ENCODE measurements around the gene SNRPB. TPM values are rescaled to one million over a fixed set of nuclear protein-coding genes. Genes with fewer than 3 reads are reported as not detected.

Gene SNRPB
- total and polyA plus RNA-seq, 2 of the 13 experiments (the other 11 are each of a cell fraction or from before 2014, with no cell fraction given): 473 to 844 TPM

DNA sequence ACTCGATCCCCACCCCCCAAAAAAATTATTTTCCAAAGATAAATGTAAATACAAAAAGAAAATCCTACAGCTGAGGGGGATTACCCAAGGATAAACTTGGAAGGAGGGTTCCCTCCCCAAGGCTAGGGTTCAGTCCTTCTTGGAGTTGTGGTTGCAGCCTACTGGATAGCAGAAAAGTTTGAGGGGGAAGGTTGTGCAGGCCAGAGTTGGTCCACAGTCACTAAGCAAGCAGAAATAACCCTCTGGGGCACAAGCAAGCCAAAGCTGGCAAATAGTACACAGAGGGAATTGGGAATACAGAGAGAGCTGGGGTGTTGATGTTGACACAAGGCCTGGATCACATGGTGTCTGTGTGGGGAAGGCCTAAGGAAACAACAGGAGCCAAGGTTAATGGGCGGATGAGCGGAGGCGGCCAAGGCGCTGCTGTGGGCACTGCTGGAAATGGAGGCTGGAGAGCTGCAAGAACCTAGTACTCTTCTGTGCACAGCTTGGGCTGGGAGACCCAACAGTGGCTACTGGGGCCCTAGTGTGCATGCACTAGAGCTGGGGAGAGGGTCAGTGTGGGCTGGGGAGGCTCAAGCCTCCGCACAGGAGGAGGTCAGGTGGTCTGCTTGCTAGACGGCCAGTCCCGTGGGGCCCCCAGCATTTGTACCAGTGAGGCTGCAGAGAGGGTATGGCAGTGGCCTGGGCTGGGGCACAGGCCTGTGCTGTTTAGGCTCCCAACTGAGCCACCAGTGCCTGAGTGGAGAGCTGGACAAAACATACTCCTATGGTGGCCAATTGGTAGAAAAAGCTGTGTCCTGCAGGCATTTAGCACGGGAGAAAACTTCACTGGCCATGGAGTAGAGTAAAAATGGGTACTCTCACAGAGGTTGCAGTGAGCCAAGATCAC is 5.5 kb upstream of the SNRPB start (continued):
- 0 out of 2 replicates have a peak, but pooled peaks have one; percentile 70 for TF ChIP-seq ZNF264 (CRISPR knock-in tag; IDR thresholded peaks at IDR 0.05)
- TF ChIP-seq PAF1 (CRISPR knock-in tag; IDR thresholded peaks at IDR 0.05): no peak
- 0 out of 2 replicates have a peak, but pooled peaks have one; percentile 52 for TF ChIP-seq ZNF256 (CRISPR knock-in tag; conservative IDR thresholded peaks at IDR 0.05)
- TF ChIP-seq, protein P1, sequence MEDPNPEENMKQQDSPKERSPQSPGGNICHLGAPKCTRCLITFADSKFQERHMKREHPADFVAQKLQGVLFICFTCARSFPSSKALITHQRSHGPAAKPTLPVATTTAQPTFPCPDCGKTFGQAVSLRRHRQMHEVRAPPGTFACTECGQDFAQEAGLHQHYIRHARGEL (CRISPR knock-in tag; IDR thresholded peaks at IDR 0.05): no peak
- TF ChIP-seq, protein P2, sequence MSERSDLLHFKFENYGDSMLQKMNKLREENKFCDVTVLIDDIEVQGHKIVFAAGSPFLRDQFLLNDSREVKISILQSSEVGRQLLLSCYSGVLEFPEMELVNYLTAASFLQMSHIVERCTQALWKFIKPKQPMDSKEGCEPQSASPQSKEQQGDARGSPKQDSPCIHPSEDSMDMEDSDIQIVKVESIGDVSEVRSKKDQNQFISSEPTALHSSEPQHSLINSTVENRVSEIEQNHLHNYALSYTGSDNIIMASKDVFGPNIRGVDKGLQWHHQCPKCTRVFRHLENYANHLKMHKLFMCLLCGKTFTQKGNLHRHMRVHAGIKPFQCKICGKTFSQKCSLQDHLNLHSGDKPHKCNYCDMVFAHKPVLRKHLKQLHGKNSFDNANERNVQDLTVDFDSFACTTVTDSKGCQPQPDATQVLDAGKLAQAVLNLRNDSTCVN (CRISPR knock-in tag; IDR thresholded peaks at IDR 0.05; ENCODE audit: borderline replicate concordance): peak; percentile 57; the same call in 1 of the 2 replicates
- no peak for TF ChIP-seq ZNF850 (CRISPR knock-in tag; conservative IDR thresholded peaks at IDR 0.05)
- TF ChIP-seq ZNF678 (CRISPR knock-in tag; IDR thresholded peaks at IDR 0.05): no peak
- no peak for TF ChIP-seq SIN3A (IDR thresholded peaks at IDR 0.05; ENCODE audit: borderline replicate concordance, low read depth, low read length)
- TF ChIP-seq ZFP36L1 (CRISPR knock-in tag; IDR thresholded peaks at IDR 0.05): peak; percentile 89
- TF ChIP-seq FOXK2 (IDR thresholded peaks at IDR 0.05): peak; percentile 94
- TF ChIP-seq ZFY (CRISPR knock-in tag; IDR thresholded peaks at IDR 0.05): peak; percentile 90
- TF ChIP-seq TBL1XR1 (IDR thresholded peaks at IDR 0.05; ENCODE audit: borderline replicate concordance, low read length, partially characterized antibody): peak; percentile 54
- TF ChIP-seq ZNF138 (CRISPR knock-in tag; IDR thresholded peaks at IDR 0.05; ENCODE audit: low read depth): peak; percentile 62; the same call in 1 of the 2 replicates
- TF ChIP-seq HNRNPK (IDR thresholded peaks at IDR 0.05; ENCODE audit: low read depth, low read length, poor library complexity, severe bottlenecking): no peak
- peak; percentile 78 for TF ChIP-seq AKAP8 (CRISPR knock-in tag; IDR thresholded peaks at IDR 0.05)
- peak; percentile 46; the same call in 1 of the 2 replicates for TF ChIP-seq ZNF891 (CRISPR knock-in tag; IDR thresholded peaks at IDR 0.05)
- TF ChIP-seq MED1 (CRISPR knock-in tag; IDR thresholded peaks at IDR 0.05): peak; percentile 93
- peak; percentile 88 for TF ChIP-seq KDM5B (CRISPR knock-in tag; IDR thresholded peaks at IDR 0.05; ENCODE audit: borderline replicate concordance)
- TF ChIP-seq, protein P3, sequence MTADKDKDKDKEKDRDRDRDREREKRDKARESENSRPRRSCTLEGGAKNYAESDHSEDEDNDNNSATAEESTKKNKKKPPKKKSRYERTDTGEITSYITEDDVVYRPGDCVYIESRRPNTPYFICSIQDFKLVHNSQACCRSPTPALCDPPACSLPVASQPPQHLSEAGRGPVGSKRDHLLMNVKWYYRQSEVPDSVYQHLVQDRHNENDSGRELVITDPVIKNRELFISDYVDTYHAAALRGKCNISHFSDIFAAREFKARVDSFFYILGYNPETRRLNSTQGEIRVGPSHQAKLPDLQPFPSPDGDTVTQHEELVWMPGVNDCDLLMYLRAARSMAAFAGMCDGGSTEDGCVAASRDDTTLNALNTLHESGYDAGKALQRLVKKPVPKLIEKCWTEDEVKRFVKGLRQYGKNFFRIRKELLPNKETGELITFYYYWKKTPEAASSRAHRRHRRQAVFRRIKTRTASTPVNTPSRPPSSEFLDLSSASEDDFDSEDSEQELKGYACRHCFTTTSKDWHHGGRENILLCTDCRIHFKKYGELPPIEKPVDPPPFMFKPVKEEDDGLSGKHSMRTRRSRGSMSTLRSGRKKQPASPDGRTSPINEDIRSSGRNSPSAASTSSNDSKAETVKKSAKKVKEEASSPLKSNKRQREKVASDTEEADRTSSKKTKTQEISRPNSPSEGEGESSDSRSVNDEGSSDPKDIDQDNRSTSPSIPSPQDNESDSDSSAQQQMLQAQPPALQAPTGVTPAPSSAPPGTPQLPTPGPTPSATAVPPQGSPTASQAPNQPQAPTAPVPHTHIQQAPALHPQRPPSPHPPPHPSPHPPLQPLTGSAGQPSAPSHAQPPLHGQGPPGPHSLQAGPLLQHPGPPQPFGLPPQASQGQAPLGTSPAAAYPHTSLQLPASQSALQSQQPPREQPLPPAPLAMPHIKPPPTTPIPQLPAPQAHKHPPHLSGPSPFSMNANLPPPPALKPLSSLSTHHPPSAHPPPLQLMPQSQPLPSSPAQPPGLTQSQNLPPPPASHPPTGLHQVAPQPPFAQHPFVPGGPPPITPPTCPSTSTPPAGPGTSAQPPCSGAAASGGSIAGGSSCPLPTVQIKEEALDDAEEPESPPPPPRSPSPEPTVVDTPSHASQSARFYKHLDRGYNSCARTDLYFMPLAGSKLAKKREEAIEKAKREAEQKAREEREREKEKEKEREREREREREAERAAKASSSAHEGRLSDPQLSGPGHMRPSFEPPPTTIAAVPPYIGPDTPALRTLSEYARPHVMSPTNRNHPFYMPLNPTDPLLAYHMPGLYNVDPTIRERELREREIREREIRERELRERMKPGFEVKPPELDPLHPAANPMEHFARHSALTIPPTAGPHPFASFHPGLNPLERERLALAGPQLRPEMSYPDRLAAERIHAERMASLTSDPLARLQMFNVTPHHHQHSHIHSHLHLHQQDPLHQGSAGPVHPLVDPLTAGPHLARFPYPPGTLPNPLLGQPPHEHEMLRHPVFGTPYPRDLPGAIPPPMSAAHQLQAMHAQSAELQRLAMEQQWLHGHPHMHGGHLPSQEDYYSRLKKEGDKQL (CRISPR knock-in tag; IDR thresholded peaks at IDR 0.05; ENCODE audit: low read depth): peak; percentile 26; the same call in 1 of the 2 replicates
- TF ChIP-seq ZNF549 (CRISPR knock-in tag; IDR thresholded peaks at IDR 0.05): no peak
- no peak for TF ChIP-seq HDAC6 (IDR thresholded peaks at IDR 0.05; ENCODE audit: low read depth, low read length)
